ENCODE data around the gene XYLT2.

GRCh38 chr17:50364715-50365114 is 18.8 kb downstream of the XYLT2 start:
- TF ChIP-seq CTCF (IDR thresholded peaks at IDR 0.05) (peak; percentile 12), EZH2 (IDR thresholded peaks at IDR 0.05) (no peak), EZH2phosphoT487 (IDR thresholded peaks at IDR 0.05) (no peak)
